NCI-H82 (cell line): ENCODE results near the gene FER.

ENCODE experiments used
- DNase-seq: peaks from one replicate; lab custom pipeline; 2025; lab: John Stamatoyannopoulos, UW

FER gene

DNA sequence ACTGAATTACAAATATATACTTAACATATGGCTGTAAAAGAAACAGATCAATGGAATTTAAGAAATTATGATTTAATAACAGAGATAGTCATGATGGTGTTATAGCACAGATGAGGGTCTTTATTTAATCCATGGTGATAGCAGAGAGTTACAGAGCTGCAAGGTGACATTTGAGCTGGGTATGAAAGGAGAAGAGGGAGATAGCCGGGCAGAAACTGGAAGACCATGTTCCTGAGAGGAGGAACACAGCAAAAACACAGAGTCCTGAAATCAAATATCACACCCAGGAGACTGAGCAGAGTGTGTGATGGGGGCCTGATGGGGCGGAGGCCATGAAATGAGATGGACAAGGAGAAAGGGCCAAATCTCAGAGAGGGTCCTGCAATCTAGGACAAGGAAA lies 498.7 kb downstream of the FER start:
- DNase-seq, result no peak
